AG20443 (cell line): Measurements from ENCODE around the gene COL17A1.

ENCODE experiments used
- DNase-seq: peaks from one replicate; pipeline ENCODE4 v3.0.0; 2012; ENCODE audit warnings: low spot score, mixed read lengths

COL17A1 gene

GRCh38 chr10:104049504-104050250 is 36.0 kb downstream of the COL17A1 start:
- DNase-seq: peak; percentile 73

GRCh38 chr10:104046651-104047050 is 39.0 kb downstream of the COL17A1 start:
- no peak for DNase-seq

DNA sequence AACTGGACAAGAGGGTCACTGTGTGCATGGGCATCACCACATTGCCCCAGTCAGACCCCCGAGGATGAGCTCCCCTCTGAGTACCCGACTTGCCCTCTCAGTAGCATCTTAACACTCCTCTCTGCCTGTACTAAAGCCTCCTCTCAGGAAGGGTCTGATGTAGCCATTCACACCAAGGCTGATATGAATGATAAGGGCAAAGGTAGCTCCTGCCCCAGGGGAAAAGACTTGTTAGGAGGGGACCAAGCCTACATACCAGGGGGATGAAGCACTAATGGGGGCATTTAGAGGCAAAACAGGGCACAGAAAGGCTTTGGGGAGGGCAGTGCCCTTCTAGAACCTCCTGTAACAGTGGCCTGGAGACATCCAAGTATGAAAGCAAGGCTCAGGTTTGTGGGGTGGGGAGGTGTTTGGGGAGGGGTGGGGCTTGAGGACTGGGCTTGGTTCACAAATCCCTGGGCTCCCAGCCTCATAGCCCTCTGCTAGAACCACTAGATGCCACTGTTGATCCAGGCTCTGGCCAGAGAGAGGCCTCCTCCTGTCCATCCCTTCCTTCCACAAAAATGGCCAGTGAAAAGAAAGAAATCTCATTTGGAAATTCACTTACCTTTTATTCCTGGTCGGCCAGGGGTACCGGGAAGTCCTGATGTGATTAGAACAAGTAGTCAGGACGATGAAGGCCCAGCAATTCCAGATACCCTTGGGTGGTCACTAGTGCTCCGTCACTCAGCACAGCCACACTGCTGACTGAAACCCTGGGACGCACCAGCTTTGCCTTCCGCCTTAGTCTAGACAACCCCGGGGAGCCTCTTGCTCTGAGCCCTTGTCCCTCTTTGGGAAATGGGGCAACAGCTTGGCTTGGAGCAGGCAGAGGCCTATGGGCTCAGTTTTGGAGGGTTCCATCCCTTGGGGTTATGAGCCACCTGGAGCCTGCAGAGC is 40.3 kb downstream of the COL17A1 start:
- peak; percentile 91 for DNase-seq

- DNase-seq: no peak
Observed at GRCh38 chr10:104043854-104044253, 41.8 kb downstream of the COL17A1 start.

DNA sequence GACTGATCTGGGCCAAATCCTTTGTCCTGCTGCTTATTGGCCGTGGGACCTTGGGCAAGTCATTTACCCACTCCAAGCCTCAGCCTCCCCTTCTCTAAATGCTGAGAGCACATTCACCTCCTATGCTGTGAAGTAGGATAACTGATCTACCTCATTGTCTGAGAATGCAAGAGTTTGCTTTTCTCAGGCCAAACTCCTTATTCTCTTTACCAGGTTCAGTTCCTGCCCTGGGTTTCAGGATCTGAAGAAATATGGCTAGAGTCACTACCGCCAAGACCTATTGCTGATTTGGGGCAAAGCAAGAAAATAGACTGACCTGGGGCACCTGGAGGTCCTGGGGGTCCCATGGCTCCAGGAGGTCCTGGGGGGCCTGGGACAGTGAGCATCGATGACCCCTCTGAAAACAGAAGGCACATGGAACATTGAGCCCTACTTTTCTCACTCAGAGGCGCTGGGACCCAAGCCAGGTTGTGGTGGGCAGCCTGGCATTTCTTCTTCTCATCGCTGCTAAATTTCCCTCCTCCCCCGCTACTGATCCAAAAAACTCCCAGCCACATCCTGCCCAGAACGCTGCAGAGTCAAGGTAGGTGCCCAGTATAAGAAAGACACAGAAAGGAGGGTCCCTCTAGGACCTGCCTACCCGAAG is 42.4 kb downstream of the COL17A1 start:
- DNase-seq: no peak

GRCh38 chr10:104041891-104042535 is 43.7 kb downstream of the COL17A1 start:
- no peak for DNase-seq

DNA sequence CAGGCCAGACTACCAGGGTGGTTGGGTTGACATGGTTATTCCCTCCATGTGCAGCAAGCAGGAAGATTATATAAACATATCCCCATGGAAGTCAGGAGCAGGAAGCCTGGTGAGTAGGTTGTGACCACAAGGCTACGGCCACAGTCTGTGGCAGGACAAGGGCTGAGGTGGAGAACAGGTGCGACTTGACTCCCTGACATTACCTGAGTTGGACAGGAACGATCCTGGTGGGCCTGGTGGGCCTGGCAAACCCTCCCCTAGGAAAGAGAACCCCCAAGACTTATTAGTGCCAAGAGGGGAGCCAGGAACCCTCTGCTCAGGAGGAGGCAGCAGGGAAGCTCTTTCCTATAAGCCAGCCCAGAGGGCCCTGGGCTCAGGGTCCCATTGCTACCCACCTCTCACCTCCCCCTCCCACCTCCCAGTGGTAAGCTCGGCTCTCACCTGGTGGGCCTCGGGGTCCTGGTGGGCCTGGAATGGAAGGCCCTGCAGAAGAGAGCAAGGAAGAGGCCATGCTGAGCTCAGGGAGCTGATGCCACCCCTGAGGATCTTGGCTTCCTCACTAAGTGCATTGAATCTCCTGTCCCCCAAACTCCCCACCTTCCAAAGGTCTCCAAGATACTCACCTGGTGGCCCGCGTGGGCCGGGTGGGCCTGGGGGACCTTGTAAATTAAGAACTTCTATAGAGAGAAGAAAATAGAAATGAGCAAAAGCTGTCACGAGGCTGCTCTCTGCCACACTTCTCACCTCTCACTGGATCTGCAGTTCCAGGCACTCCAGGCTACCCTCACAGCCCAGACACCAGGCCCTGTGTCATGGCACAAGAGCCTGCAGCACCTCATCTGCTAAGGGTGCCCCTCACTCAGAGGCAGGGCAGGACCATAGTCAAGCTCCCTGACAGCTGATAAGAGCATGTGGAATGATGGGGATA is 44.6 kb downstream of the COL17A1 start:
- no peak for DNase-seq

DNA sequence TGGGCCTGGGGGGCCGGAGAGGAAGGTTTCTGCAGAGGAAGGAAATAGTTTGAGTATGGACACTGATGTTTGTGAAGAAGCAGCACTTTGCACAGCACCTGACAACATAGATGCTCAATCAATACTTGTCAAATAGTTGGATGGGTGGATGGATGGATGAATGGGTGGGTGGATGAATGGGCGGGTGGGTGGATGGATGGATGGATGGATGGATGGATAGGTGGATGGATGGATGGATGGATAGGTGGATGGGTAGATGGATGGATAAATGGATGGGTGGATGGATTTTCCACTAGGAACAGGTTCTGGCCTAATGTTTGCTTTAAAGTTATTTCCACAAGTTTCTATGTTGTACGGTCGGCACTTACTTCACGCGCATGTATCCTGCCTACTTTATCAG is 45.3 kb downstream of the COL17A1 start:
- DNase-seq: no peak

- peak; percentile 3 for DNase-seq
Observed at GRCh38 chr10:104038958-104039752, 46.5 kb downstream of the COL17A1 start.

DNA sequence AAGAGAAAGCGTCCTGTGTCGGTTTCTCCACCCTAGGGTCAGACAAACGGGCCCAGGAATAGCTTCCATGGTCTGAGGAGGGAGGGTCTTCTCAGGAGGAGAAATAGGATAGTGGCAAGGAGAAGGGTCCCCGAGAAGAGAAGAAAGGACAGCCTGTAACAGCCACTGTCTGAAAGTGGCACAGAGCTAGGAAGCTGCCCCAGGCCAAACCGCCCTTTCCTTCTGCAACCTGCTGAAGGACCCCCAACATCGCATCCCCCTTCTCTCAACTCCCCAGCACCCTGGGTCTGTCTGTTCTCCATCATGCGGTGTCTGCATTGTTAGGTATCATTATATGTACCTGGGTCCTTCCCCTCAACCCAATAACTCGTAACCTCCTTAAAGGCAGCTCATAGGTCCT is 47.1 kb downstream of the COL17A1 start:
- peak; percentile 3 for DNase-seq

DNA sequence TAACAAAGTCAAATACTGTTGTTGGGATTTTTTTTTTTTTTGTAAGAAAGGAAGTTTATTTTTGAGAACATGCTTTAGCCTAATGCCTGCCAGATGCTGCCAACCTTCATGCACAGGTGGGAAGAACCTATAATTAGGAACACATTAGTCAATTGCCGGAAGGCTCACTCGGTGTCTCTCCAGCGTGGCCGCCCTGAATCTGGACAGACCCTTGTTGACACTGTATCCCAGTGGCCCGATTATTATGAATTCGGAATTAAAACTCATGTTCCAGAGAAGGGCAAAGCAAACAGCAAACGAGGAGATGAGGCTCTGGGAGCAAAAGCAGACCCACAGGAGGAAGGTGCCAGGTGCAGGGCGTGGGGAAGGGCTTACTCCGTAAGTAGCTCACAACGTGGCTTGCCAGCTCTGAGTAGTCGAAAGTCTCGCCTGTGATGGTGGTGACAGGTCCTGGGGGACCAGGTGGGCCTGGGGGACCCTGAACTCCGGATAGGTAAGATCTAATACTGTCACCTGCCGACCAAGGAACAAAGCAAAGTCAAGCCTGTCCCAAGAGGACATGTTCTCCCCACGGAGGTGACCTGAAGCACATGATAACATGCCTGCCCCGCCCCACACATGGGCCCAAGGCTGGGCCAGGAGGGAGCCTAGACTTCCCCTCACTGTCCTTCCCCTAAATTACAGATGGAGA is 48.3 kb downstream of the COL17A1 start:
- peak; percentile 4 for DNase-seq

DNA sequence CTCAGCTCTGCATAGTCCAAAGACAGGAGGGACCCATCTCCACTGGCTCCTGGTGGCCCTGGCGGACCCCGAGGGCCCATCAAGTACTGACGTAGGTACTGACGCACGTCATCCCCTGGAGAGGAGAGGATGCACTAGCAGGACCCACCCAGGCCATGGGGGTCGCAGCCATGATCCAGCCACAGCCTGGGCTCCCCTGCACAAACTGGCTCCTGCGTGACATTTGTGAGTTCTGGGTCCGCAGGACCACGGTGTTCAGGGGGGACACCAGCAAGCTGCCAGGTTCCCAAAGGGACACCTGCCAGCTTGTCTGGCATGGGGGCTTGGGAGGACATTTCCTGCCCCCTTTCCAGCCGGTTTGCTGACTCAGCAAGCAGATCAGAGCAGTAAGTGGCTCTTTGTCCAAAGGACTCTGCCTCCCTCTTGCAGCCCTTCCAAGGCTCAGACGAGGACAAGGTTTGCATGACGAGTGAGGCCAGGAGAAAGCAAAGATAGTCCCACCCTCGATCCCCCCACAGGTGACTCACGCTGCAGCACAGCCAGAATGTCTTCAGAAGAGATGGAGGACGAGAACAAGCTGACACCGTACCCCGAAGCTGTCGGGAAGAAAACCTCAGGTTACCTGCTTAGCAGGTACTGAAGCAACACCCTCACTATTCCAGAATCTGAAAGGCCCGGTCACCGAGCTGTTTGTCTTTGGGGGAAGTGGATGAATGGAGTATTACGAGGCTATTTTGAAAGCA is 49.0 kb downstream of the COL17A1 start:
- peak; percentile 7 for DNase-seq

- DNase-seq: no peak
Observed at GRCh38 chr10:104036069-104036384, 49.7 kb downstream of the COL17A1 start.

DNA sequence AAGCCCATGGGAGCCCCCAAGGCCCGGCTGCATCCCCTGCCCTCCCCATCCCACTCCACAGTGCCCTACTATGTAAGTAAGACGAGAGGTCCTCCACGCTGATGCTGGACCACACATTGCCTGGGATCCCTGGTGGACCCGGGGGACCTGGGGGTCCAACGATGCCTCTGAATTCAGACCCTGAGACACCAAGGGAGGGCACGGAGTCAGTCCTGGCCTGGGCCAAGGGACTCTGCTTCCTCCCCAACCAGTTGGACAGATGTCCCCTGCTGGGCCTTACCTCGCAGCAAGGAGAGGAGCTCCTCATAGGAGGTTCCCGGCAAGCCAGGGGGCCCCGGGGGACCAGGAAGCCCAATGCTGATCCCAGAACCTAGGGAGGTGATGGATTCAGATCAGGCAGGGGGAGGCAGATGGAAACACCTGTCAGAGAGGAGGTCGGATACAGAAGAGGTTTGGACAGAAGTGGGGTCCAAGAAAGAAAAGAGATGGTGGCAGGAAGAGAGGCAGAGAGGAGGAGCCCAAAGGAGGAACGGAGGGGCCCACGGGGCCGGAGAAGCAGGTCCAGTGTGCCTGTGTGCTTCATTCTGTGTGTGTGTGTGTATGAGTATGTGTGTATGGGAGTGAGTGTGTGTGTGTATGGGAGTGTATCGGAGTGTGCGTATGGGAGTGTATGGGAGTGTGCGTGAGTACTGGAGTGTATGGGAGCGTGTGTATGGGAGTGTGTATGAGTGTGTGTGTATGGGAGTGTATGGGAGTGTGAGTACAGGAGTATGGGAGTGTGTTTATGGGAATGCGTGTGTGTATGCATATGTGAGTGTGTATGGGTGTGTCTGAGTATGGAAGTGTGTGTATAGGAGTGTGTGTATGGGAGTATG is 50.2 kb downstream of the COL17A1 start:
- peak; percentile 14 for DNase-seq

DNA sequence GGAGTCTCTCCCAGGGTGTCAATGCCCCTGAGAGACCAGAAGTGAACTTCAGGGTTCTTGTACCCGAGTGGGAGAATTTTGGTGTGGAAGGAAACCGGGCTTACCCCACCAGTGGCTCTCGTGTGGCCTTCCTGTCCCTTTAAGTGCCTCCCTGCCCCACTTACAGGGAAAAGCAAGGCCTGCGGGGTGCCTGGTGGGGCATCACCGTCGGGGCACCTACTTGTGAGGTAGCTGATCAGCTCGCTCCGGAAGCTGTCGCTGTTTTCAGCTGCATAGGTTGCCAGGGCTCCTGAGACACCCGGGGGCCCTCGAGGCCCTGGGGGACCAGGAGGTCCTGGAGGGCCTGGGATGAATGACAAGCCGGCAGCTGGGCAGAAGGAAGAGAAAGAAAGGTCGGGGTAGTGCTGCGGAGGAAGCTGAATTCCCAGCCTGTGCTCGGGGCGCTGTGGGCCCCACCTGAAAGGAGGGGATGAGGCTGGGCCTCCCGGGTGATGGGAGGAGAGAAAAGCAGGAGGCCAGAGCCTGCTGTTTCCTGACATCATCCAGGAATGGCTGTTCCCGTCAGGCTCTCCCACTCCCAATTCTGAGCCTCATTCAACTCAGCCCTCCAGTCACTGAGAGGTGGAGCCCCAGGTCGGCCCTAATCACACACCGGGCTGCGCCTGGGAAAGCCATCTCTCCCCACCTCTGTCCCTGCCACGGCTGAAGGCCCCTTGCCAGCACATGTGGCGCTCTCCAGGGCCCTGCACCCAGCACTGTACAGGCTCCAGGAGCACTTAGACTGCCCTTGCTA is 51.1 kb downstream of the COL17A1 start:
- DNase-seq: peak; percentile 9

GRCh38 chr10:104033966-104034365 is 51.7 kb downstream of the COL17A1 start:
- no peak for DNase-seq

DNA sequence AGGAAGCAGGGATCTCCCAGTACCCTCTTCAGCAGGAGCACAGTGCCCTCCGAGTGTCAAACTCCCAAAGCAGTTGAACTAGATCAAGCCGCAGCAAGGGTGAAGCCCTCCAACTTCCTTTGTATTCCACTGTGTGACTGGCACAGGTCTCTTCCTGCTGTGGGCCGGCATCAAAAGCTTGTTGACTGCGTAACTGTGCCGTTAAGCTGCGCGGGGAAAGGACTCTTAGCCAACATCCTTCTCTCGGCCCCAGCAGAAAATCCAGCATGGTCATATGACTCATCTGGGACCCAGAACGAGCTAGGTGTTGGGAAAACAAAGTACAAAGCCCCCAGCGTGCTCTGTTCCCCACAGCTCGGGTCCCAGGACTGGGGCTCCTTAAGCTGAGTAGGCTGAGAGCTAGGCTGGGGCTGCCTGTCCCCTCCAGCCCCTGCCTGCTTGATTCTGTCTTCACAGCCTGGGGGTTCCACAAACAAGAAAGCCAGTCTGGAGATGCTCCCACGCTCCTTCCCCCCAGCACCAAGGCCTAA is 52.2 kb downstream of the COL17A1 start:
- DNase-seq: peak; percentile 5
